Heart right ventricle (tissue), 16 donors: ENCODE data around the gene C1QTNF6. TPM values are rescaled to one million over a fixed set of nuclear protein-coding genes. Genes with fewer than 3 reads are reported as not detected.

Experiments
- ATAC-seq, 8 donors: fragments of 200-7000 bp; cut with Tn5 transposase; one replicate each; pipeline ENCODE4 v1.9.1; 2020; ENCODE audit warnings: mild to moderate bottlenecking in 8 of 8, moderate library complexity in 8 of 8, moderate number of reproducible peaks in 1 of 8
- DNase-seq, 2 donors: peaks; one replicate each; pipeline ENCODE4 v3.0.0-alpha.2; 2020
- H3K27ac ChIP-seq, 10 donors: fragments of 200-600 bp; sonication (generic) in 2 of 10; one replicate each; pipeline versions ENCODE4 v1.5.0 to v1.8.0; 2020 to 2022; ENCODE audit warnings: mild to moderate bottlenecking in 3 of 10
- H3K27me3 ChIP-seq, 7 donors: fragments of 200-600 bp; one replicate each; pipeline ENCODE4 v1.8.0; 2021 to 2022; ENCODE audit warnings: mild to moderate bottlenecking in 2 of 7
- H3K36me3 ChIP-seq, 9 donors: fragments of 200-600 bp; sonication (generic) in 1 of 9; one replicate each; pipeline versions ENCODE4 v1.5.0 to v1.8.0; 2020 to 2022; ENCODE audit warnings: mild to moderate bottlenecking in 2 of 9
- H3K4me1 ChIP-seq, 9 donors: fragments of 200-600 bp; sonication (generic) in 1 of 9; one replicate each; pipeline versions ENCODE4 v1.5.0 to v1.8.0; 2020 to 2022; ENCODE audit warnings: mild to moderate bottlenecking in 4 of 9
- H3K4me3 ChIP-seq, 10 donors: fragments of 200-600 bp; sonication (generic) in 2 of 10; one replicate each; pipeline versions ENCODE4 v1.5.0 to v1.8.0; 2020 to 2022; ENCODE audit warnings: mild to moderate bottlenecking in 7 of 10, moderate library complexity in 2 of 10
- H3K9me3 ChIP-seq, 11 donors: fragments of 200-600 bp in 10 of 11; sonication (generic) in 2 of 11; one replicate each; pipeline versions ENCODE4 v1.5.0 to v1.8.0; 2013 to 2022; ENCODE audit warnings: mild to moderate bottlenecking in 2 of 11, control low read depth in 1 of 11, moderate library complexity in 1 of 11
- CTCF ChIP-seq, 9 donors: fragments of 200-600 bp; sonication (generic) in 2 of 9; IDR thresholded peaks; one replicate each; pipeline versions ENCODE4 v1.5.0 to v1.8.0; 2021 to 2022; ENCODE audit warnings: antibody characterized with exemption in 9 of 9, mild to moderate bottlenecking in 5 of 9, moderate library complexity in 1 of 9
- WGBS, 2 donors: extraction: QIAGEN DNeasy Blood & Tissue Kit; methylation state at CpG; one replicate each; pipeline ENCODE4 v1.1.7; 2013; ENCODE audit warnings: inconsistent platforms in 1 of 2; 5-methylcytosine and 5-hydroxymethylcytosine counted together
- intact Hi-C, 10 donors: fragments of 100-400 bp; cut with DNase I; formaldehyde crosslinking; loops; one replicate each; pipeline versions ENCODE4 v1.11.1 to v1.14.2; 2022
- polyA plus RNA-seq, 2 donors: library from polyadenylated mRNA; stranded (reverse); fragments of 200-250 nt; gene quantifications; one replicate each; pipeline ENCODE4 v1.2.3, GENCODE V29; 2013
- total RNA-seq, 10 donors: library from RNA; stranded (reverse); fragmentation: NEBNext Ultra II Directional in 3 of 10; extraction: Animal tissue kit (Norgen Biotek cat#: 25700) in 3 of 10; gene quantifications; one replicate each; pipeline versions ENCODE4 v1.2.1 to v1.2.4, GENCODE V29; 2021 to 2023
- donor health status: Arrhythmogenic right ventricular cardiomyopathy.
- donor health status: ischemic (EF 13 %, LVEDD 7.1; RV severe dilation, severe dysfunction).
- donor health status: healthy with polysubstance abuse.
- donor health status: DM: no; HTN: yes; CAD: no.
- donor health status: DM: no; HTN: no; CAD: no.
- donor health status: ischemic (EF 25% LVEDD 6.9; RV normal size, moderate dysfunction).
- donor health status: ischemic (EF 25% LVEDD 5.7; RV mildly dilated, moderate dysfunction).
- donor health status: healthy.
- donor health status: DM: yes; HTN: yes; CAD: no.
- donor health status: Ischemic cardiomyopathy.
- donor health status: ischemic (EF 35%, LVEDD 5.7; RV mildly dilated, moderate dysfunction).
- donor health status: nonischemic (EF 11% LVEDD 7.7; RV severe dilation, severe dysfunction).
- donor health status: DM: yes; HTN: yes; CAD: no.
- donor health status: PGD.
- donor health status: ischemic (EF 29% LVEDD 5.4; RV normal size, mild dysfunction).
- donor health status: nonischemic (EF 23%, LVEDD 6.1; RV moderate dilation, normal function).

The C1QTNF6 gene
- total and polyA plus RNA-seq, 12 donors, result 0.51 to 6.4 (median 1.5) TPM

- ATAC-seq (no peak), DNase-seq (no peak)
- peaks cover 0 to 34% (median 20%) of the 10 kb centered on the region in 7 donors for H3K27me3 ChIP-seq
- H3K4me1 ChIP-seq, result peaks cover 0 to 51% (median 0%) of the 10 kb centered on the region in 9 donors
- peaks cover 0 to 5% (median 0%) of the 10 kb centered on the region in 11 donors for H3K9me3 ChIP-seq
- peaks cover 0 to 25% (median 0%) of the 10 kb centered on the region in 9 donors for H3K36me3 ChIP-seq
- H3K4me3 ChIP-seq, result no peak overlapping the region
- intact Hi-C loops, result no loop called here
- peak overlapping the region in 2 of 10 donors; percentile 52 to 86 for H3K27ac ChIP-seq
- TF ChIP-seq CTCF (IDR thresholded peaks at IDR 0.05), result no peak
- WGBS, 2 donors, result 90 to 92% methylated on average over 10 of the region's 10 CpGs
These were observed 33.6 kb upstream of the C1QTNF6 start for GRCh38 chr22:37221424-37222333.

GRCh38 chr22:37220543-37220981 is 32.5 kb upstream of the C1QTNF6 start:
- 31 to 44% methylated on average over 4 of the region's 4 CpGs for WGBS, 2 donors
- no peak for ATAC-seq
- peaks cover 0 to 5% (median 0%) of the 10 kb centered on the region in 11 donors for H3K9me3 ChIP-seq
- no peak for TF ChIP-seq CTCF (IDR thresholded peaks at IDR 0.05)
- peaks cover 0 to 51% (median 0%) of the 10 kb centered on the region in 9 donors for H3K4me1 ChIP-seq
- H3K27ac ChIP-seq, result peak overlapping the region in 1 of 10 donors; percentile 86
- intact Hi-C loops, result no loop called here
- H3K27me3 ChIP-seq, result peaks cover 0 to 35% (median 18%) of the 10 kb centered on the region in 7 donors
- H3K36me3 ChIP-seq, result peaks cover 0 to 14% (median 0%) of the 10 kb centered on the region in 9 donors
- DNase-seq, result no peak
- no peak overlapping the region for H3K4me3 ChIP-seq

- no peak for DNase-seq
- Histone ChIP-seq H3K36me3 (peaks cover 0 to 4% (median 0%) of the 10 kb centered on the region in 9 donors), H3K27me3 (peaks cover 0 to 39% (median 18%) of the 10 kb centered on the region in 7 donors), H3K9me3 (peaks cover 0 to 5% (median 0%) of the 10 kb centered on the region in 11 donors), H3K4me3 (no peak overlapping the region), H3K27ac (peak overlapping the region in 1 of 10 donors; percentile 86), H3K4me1 (peaks cover 0 to 47% (median 0%) of the 10 kb centered on the region in 9 donors)
- TF ChIP-seq CTCF (IDR thresholded peaks at IDR 0.05), result no peak
- intact Hi-C loops, result no loop called here
- WGBS, 2 donors, result 85 to 86% methylated on average over 6 of the region's 6 CpGs
- no peak for ATAC-seq
These were observed 31.5 kb upstream of the C1QTNF6 start for GRCh38 chr22:37219533-37219932.

- Histone ChIP-seq H3K4me1 (peaks cover 0 to 41% (median 0%) of the 10 kb centered on the region in 9 donors), H3K27ac (peak overlapping the region in 1 of 10 donors; percentile 86), H3K36me3 (no peaks in the 10 kb centered on the region), H3K9me3 (peaks cover 0 to 5% (median 0%) of the 10 kb centered on the region in 11 donors), H3K27me3 (peaks cover 0 to 46% (median 22%) of the 10 kb centered on the region in 7 donors), H3K4me3 (no peak overlapping the region)
- 41 to 45% methylated on average over 7 of the region's 7 CpGs for whole genome bisulfite sequencing, 2 donors
- no peak for ATAC-seq
- no peak for DNase-seq
- TF ChIP-seq CTCF (IDR thresholded peaks at IDR 0.05), result no peak
- intact Hi-C loops, result no loop called here
These were observed 30.8 kb upstream of the C1QTNF6 start for GRCh38 chr22:37218771-37219411.
